Epithelial cell of esophagus (primary cell): ENCODE results near the gene WDFY2.
"Not testable (repeated sequence)": the region's sequence is repeated elsewhere in the genome, so short reads cannot be mapped to it uniquely, and the experiment has no call there.

Experiments used
- DNase-seq: peaks from one replicate; pipeline ENCODE4 v3.0.0; 2010; ENCODE audit warnings: low read depth
- H3K4me3 ChIP-seq: 2 replicates; pipeline ENCODE4 v1.5.1; 2011; ENCODE audit warnings: mild to moderate bottlenecking, low read length, control low read depth
- TF ChIP-seq, protein P1 (sequence below): IDR thresholded peaks from 2 replicates; pipeline ENCODE4 v1.5.1; 2011; ENCODE audit warnings: low read depth, mild to moderate bottlenecking, low read length, control low read depth, inconsistent platforms; ENCODE audit not compliant: insufficient read depth; ENCODE audit errors: missing control alignments

Gene WDFY2, protein sequence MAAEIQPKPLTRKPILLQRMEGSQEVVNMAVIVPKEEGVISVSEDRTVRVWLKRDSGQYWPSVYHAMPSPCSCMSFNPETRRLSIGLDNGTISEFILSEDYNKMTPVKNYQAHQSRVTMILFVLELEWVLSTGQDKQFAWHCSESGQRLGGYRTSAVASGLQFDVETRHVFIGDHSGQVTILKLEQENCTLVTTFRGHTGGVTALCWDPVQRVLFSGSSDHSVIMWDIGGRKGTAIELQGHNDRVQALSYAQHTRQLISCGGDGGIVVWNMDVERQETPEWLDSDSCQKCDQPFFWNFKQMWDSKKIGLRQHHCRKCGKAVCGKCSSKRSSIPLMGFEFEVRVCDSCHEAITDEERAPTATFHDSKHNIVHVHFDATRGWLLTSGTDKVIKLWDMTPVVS

DNA sequence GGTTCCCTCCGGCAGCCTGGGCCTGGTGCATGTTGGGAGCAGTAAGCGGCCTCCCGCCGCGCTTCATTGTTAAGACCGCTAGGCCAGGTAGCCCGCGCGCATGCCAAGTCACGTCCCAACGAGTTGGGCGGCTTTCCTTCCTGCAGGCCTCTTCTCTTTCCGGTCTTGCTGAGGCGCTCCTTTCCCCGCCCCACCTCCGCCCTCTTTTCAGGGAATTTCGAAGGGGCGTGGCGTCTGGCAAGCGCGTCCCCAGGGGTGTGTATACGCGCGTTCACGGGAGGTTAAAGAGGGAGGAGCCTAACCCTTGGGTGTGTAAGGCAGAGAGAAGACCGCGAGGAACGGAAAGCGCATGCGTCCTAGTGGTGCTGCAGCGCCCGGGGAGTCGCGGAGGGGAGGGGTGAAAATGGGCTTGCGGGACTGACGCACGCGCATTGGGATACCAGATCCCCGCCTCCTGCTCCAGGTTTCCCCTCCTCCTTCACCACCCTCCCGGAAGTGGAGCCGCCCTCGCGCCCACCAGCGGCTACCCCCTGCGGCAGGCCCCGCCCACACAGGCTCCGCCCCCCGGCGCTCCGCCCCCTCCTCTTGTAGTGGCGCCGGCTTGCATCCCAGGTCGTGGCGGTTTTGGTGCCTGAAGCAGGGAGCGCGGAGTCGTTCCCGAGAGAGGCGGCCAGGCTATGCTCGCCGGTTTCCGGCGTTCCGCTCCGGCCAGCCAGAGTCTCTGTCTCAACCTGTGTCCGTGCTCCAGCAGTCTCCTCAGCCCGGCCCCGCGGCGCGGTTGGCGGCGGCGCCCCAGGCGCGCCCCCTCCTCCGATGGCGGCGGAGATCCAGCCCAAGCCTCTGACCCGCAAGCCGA is at the start of gene WDFY2:
Gene WDFY2 (plus strand): TSS at position 588 of the 856 bp plus-strand sequence. CDS start 226 bp downstream, at position 814.
- H3K4me3 ChIP-seq = peak within 1 kb of the TSS; percentile 86
- peak; percentile 100 for DNase-seq
- TF ChIP-seq, protein P1, sequence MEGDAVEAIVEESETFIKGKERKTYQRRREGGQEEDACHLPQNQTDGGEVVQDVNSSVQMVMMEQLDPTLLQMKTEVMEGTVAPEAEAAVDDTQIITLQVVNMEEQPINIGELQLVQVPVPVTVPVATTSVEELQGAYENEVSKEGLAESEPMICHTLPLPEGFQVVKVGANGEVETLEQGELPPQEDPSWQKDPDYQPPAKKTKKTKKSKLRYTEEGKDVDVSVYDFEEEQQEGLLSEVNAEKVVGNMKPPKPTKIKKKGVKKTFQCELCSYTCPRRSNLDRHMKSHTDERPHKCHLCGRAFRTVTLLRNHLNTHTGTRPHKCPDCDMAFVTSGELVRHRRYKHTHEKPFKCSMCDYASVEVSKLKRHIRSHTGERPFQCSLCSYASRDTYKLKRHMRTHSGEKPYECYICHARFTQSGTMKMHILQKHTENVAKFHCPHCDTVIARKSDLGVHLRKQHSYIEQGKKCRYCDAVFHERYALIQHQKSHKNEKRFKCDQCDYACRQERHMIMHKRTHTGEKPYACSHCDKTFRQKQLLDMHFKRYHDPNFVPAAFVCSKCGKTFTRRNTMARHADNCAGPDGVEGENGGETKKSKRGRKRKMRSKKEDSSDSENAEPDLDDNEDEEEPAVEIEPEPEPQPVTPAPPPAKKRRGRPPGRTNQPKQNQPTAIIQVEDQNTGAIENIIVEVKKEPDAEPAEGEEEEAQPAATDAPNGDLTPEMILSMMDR = peak; percentile 5

DNA sequence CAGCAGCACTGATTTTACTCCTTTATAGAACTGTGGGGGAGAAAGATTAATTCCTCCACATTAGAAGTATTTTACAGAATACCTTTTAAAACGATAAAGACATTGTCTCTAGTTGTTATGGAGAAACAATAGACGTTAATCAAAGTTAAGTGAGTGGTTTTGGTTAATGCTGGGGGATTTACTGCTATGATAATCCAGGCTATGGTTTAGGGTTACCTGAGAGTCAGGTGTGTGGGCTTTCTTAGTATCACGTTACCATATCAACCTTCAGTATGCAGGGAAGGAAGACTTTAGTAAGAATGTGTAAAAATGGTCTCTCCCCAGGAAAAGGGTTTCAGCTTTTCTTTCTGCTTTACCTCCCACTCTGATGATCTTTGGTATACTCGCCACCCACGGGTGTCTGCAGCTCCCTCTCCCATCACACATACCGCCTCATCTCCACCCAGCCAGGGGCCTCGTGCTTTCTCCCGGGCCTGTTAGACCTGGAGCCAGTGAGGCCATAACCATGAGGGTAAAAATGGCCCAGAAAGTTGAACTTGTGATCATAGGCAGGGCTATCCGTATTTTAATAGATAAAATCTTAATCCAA is 45.6 kb upstream of the WDFY2 start:
- H3K4me3 ChIP-seq = no peak overlapping the region
- TF ChIP-seq, protein P1 = no peak
- DNase-seq = no peak

DNA sequence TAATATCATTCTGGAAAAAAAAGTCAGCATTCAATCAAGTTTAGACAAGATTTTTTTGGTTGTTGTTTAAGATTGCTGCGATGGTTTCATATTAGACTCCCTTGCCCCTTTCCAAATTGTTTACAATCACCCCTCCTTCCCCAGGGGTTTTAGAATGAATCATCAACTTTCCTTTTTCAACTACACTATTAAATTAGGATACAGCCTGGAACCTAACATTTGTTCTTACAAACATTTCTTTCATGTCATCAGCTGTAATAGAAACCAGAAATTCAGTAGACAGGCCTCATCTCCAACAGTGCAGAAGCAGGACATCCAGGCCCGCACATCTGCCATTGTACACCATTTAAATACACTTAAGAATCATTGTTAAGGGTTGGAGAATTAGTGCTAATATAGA is 44.4 kb upstream of the WDFY2 start:
- TF ChIP-seq, protein P1 = no peak
- no peak for DNase-seq
- no peak overlapping the region for H3K4me3 ChIP-seq

DNA sequence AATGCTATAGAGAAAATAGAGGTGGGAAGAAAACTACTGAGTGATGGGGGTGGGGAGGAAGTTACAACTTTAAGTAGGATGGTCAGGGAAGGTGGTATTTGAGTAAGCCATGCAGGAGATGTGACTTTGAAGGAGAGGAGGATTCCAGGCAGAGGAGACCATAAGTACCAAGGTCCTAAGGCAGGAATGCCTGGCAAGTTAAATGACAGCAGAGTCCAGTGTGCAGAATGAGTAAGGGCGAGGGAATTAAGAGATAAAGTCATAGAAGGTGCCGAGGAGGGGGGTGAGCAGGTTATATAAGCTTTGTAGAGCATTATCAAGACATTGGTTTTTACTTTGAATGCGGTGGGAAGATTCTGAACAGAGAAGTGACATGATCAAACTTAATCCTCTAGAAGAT is 43.2 kb upstream of the WDFY2 start:
- TF ChIP-seq, protein P1 = no peak
- H3K4me3 ChIP-seq = no peak overlapping the region
- DNase-seq = no peak

DNA sequence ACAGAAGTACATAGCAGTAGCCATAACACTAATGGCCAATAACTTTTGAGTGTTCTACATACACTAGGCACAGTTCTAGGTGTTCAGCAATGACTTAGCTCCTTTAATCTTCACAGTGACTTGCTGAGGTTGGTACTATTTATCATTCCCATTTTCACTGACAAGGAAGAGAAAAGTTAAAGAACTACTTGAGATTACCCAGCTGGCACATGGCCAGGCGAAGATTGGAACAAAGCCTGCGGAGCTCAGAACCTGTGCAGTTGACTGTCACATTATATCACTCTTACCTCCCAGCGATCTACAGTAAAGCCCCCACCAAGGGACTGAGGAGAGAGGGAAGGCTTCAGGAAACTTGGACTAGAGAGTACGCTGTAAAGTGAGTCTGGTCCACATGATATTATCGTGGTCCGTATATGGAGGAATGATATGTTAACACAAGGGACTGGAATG is 42.4 kb upstream of the WDFY2 start:
- TF ChIP-seq, protein P1 = no peak
- no peak for DNase-seq
- H3K4me3 ChIP-seq = no peak overlapping the region

DNA sequence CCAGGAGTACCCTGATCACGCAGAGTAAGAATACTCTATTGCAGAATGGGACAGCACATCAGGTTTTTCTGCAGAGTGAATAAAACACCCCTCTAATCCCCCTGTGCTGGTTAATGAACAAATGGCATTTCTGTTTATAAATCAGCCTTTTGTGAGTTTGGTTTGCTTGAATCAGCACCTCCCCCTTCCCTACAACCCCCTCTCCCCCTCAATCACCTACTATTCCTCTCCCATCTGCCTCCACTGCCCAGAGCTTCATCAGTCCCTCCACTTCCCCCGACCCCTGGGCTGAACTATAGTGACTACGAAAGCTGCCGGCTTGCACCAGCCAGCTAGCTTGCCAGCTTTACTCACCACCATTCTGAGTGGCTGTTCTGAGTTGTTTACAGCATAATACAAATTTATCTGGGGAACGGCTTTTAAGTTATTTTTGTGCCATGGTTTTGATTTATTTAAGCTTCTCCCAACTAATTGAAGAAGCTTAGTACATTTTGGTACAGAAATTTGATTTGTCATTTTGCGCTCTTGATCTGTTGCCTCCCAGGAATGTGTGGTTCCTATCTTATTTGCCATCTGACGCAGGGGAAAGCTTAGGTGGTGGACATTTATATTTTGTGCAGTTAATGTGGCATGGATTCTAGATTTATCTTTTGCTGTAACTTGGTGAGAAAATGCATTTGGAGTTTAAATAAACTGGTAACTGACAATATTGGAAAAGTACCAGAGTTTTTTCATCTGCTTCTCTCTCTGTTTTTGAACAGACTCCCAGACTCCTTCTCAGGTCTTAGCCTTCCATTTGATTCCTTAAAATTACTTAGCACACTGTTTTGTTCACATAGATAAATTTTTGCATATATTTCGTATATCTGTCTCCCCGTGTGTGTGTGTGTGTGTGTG is 41.7 kb upstream of the WDFY2 start:
- TF ChIP-seq, protein P1 = no peak
- no peak overlapping the region for H3K4me3 ChIP-seq
- DNase-seq = no peak

DNA sequence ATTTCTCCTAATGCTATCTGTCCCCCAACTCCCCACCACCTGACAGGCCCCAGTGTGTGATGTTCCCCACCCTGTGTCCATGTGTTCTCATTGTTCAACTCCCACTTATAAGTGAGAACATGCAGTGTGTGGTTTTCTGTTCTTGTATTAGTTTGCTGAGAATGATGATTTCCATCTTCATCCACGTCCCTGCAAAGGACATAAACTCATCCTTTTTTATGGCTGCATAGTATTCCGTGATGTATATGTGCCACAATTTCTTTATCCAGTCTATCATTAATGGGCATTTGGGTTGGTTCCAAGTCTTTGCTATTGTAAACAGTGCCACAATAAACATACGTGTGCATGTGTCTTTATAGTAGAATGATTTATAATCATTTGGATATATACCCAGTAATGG is 38.8 kb upstream of the WDFY2 start:
- not testable (repeated sequence) for DNase-seq

More for the DNA sequence above, 38.8 kb upstream of the WDFY2 start:
- not testable (repeated sequence) for H3K4me3 ChIP-seq
